HL-60 (cell line): ENCODE results near the gene RNF39.

Experiments used
- TF ChIP-seq, protein P1 (sequence below): IDR thresholded peaks from one replicate; pipeline ENCODE4 v1.5.1; 2011; ENCODE audit warnings: low read length, control low read depth, inconsistent platforms; ENCODE audit not compliant: insufficient read depth
- TF ChIP-seq, protein P2 (sequence below): IDR thresholded peaks from 2 replicates; pipeline ENCODE4 v1.6.1; 2012; ENCODE audit warnings: low read depth; ENCODE audit not compliant: insufficient replicate concordance

DNA sequence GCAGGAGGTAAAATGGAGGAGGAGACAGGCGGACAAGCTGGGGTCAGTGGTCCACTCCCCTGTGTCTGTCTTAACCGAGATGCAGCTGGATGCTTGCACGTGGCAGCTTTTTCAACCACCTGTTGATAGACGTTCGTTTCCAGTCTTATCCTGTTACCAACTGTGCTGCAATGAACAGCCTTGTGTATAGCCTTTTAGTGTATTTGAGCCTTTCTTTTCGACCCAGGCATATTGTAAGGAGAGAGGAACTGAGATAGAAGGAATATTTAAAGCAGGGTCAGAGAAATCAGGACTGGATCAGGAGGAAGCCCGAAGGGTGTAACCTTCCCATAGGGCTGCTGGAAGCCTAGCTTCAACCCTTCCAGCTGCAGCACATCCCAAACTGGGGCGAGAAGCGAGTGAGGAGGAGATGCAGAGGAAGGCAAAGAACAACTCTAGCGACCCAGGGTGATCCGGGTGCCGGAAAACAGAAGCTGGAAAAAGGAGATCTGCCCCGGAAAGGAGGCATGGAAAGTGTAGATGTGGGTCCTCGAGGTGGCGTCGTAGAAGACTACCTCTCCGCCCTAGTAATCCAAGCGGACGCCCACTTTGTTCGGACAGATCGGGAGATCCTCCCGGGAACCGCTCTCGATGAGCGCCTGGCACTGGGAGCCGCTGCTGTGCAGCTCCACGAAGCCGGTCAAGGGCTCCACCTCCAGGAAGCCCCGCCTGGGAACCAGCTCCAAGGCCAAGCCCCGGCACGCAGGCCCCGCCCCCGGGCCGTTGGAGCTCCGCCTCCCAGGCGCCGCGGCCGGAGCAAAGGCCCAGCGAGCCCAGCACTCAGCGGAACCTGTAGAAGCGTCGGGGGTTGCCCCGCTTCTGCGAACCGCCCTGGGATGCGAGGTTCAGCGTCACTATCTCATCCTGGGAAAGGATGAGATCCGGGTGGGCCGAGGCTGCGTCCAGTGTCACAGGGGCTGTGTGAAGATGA lies 26.2 kb upstream of the RNF39 start:
- TF ChIP-seq, protein P1, sequence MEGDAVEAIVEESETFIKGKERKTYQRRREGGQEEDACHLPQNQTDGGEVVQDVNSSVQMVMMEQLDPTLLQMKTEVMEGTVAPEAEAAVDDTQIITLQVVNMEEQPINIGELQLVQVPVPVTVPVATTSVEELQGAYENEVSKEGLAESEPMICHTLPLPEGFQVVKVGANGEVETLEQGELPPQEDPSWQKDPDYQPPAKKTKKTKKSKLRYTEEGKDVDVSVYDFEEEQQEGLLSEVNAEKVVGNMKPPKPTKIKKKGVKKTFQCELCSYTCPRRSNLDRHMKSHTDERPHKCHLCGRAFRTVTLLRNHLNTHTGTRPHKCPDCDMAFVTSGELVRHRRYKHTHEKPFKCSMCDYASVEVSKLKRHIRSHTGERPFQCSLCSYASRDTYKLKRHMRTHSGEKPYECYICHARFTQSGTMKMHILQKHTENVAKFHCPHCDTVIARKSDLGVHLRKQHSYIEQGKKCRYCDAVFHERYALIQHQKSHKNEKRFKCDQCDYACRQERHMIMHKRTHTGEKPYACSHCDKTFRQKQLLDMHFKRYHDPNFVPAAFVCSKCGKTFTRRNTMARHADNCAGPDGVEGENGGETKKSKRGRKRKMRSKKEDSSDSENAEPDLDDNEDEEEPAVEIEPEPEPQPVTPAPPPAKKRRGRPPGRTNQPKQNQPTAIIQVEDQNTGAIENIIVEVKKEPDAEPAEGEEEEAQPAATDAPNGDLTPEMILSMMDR = no peak
- TF ChIP-seq, protein P2, sequence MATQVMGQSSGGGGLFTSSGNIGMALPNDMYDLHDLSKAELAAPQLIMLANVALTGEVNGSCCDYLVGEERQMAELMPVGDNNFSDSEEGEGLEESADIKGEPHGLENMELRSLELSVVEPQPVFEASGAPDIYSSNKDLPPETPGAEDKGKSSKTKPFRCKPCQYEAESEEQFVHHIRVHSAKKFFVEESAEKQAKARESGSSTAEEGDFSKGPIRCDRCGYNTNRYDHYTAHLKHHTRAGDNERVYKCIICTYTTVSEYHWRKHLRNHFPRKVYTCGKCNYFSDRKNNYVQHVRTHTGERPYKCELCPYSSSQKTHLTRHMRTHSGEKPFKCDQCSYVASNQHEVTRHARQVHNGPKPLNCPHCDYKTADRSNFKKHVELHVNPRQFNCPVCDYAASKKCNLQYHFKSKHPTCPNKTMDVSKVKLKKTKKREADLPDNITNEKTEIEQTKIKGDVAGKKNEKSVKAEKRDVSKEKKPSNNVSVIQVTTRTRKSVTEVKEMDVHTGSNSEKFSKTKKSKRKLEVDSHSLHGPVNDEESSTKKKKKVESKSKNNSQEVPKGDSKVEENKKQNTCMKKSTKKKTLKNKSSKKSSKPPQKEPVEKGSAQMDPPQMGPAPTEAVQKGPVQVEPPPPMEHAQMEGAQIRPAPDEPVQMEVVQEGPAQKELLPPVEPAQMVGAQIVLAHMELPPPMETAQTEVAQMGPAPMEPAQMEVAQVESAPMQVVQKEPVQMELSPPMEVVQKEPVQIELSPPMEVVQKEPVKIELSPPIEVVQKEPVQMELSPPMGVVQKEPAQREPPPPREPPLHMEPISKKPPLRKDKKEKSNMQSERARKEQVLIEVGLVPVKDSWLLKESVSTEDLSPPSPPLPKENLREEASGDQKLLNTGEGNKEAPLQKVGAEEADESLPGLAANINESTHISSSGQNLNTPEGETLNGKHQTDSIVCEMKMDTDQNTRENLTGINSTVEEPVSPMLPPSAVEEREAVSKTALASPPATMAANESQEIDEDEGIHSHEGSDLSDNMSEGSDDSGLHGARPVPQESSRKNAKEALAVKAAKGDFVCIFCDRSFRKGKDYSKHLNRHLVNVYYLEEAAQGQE = no peak
